B cell (primary cell): ENCODE measurements around the gene LMX1B. TPM values are rescaled to one million over a fixed set of nuclear protein-coding genes. Genes with fewer than 3 reads are reported as not detected.

Experiments used
- ATAC-seq: fragments of 200-7000 bp; cut with Tn5 transposase; one replicate; pipeline ENCODE4 v1.10.0; 2021; ENCODE audit warnings: low read depth, mild to moderate bottlenecking, moderate number of reproducible peaks, moderate library complexity
- CTCF ChIA-PET: fragments of 350-600 bp; sonication (Branson Sonifier 250); formaldehyde crosslinking; loops from one replicate; lab custom pipeline; 2021; ENCODE audit warnings: antibody characterized with exemption, inconsistent platforms; lab: Charles Lee
- POLR2A ChIA-PET: fragments of 350-600 bp; sonication (Branson Sonifier 250); formaldehyde crosslinking; loops from one replicate; lab custom pipeline; 2021; ENCODE audit warnings: antibody characterized with exemption; lab: Charles Lee
- DNase-seq: peaks from one replicate; pipeline ENCODE4 v3.0.0; 2013
- H2AFZ ChIP-seq: 2 replicates; pipeline ENCODE4 v1.6.1; 2012; ENCODE audit warnings: mild to moderate bottlenecking, low read depth, low read length; ENCODE audit not compliant: insufficient read depth, poor library complexity, severe bottlenecking
- H3K27ac ChIP-seq, 2 donors: 1 replicate in 1 of 2; 2 replicates in 1 of 2; pipeline ENCODE4 v1.5.1; 2012 to 2013; ENCODE audit warnings: low read length in 2 of 2, mild to moderate bottlenecking in 2 of 2, moderate library complexity in 1 of 2
- H3K27me3 ChIP-seq, 4 experiments: fragments of 200-600 bp in 1 of 4; sonication (generic) in 1 of 4; replicated peaks in 1 of 4; 1 replicate in 2 of 4; 2 replicates in 2 of 4; pipeline versions ENCODE4 v1.6.1 to v1.7.0; 2013 to 2016; ENCODE audit warnings: low read length in 3 of 4, mild to moderate bottlenecking in 2 of 4, mixed read lengths in 1 of 4, moderate library complexity in 1 of 4; ENCODE audit not compliant: insufficient read depth in 4 of 4, control insufficient read depth in 3 of 4; ENCODE audit errors: control extremely low read depth in 1 of 4
- H3K36me3 ChIP-seq, 2 experiments: replicated peaks in 1 of 2; 1 replicate in 1 of 2; 2 replicates in 1 of 2; pipeline versions ENCODE4 v1.6.1 to v1.7.1; 2013; ENCODE audit warnings: low read length in 1 of 2; ENCODE audit not compliant: insufficient read depth in 2 of 2, control insufficient read depth in 1 of 2; ENCODE audit errors: control extremely low read depth in 1 of 2, extremely low read depth in 1 of 2
- H3K4me1 ChIP-seq, 2 donors: fragments of 200-600 bp in 1 of 2; sonication (generic) in 1 of 2; 1 replicate in 1 of 2; 2 replicates in 1 of 2; pipeline versions ENCODE4 v1.5.1 to v1.6.1; 2013 to 2017; ENCODE audit warnings: low read length in 2 of 2; ENCODE audit not compliant: control insufficient read depth in 2 of 2, insufficient read depth in 2 of 2
- H3K4me2 ChIP-seq: replicated peaks from 2 replicates; pipeline ENCODE3; 2012; ENCODE audit warnings: mild to moderate bottlenecking, low read depth, low read length; ENCODE audit not compliant: poor library complexity, severe bottlenecking
- H3K4me3 ChIP-seq, 5 experiments: fragments of 200-600 bp in 1 of 5; sonication (generic) in 1 of 5; 1 replicate in 3 of 5; 2 replicates in 2 of 5; pipeline versions ENCODE4 v1.5.1 to v1.7.0; 2011 to 2016; ENCODE audit warnings: low read length in 4 of 5, mild to moderate bottlenecking in 4 of 5, low read depth in 2 of 5, control low read depth in 1 of 5, moderate library complexity in 1 of 5; ENCODE audit not compliant: insufficient read depth in 1 of 5; ENCODE audit errors: control extremely low read depth in 1 of 5, extremely low read depth in 1 of 5
- H3K79me2 ChIP-seq: fragments of 200-600 bp; sonication (generic); one replicate; pipeline ENCODE4 v1.6.0; 2016; ENCODE audit warnings: low read length; ENCODE audit not compliant: control insufficient read depth, insufficient read depth
- H3K9ac ChIP-seq: fragments of 200-600 bp; sonication (generic); 2 replicates; pipeline ENCODE4 v1.6.1; 2017; ENCODE audit warnings: mild to moderate bottlenecking, low read length, moderate library complexity
- H3K9me3 ChIP-seq, 3 donors: one replicate each; pipeline versions ENCODE4 v1.6.1 to v1.7.1; 2013; ENCODE audit warnings: low read length in 2 of 3; ENCODE audit not compliant: control insufficient read depth in 2 of 3, insufficient read depth in 1 of 3; ENCODE audit errors: control extremely low read depth in 1 of 3
- H4K20me1 ChIP-seq: 2 replicates; pipeline ENCODE4 v1.6.0; 2012; ENCODE audit warnings: mild to moderate bottlenecking, low read length; ENCODE audit not compliant: insufficient read depth, control insufficient read depth, poor library complexity, severe bottlenecking
- H3K27ac Mint-ChIP-seq: one replicate; pipeline ENCODE4 v1.8.0; 2021; ENCODE audit warnings: mixed read lengths
- H3K27me3 Mint-ChIP-seq: one replicate; pipeline ENCODE4 v1.8.0; 2021; ENCODE audit warnings: mixed read lengths
- H3K4me1 Mint-ChIP-seq: one replicate; pipeline ENCODE4 v1.8.0; 2021; ENCODE audit warnings: mixed read lengths
- H3K4me3 Mint-ChIP-seq: one replicate; pipeline ENCODE4 v1.8.0; 2021; ENCODE audit warnings: mixed read lengths
- H3K9me3 Mint-ChIP-seq: one replicate; pipeline ENCODE4 v1.8.0; 2022; ENCODE audit warnings: mixed read lengths; ENCODE audit not compliant: insufficient read depth
- CTCF ChIP-seq: fragments of 200-600 bp; IDR thresholded peaks from one replicate; pipeline ENCODE4 v1.8.0; 2022; ENCODE audit warnings: antibody characterized with exemption, mild to moderate bottlenecking
- EZH2 ChIP-seq: IDR thresholded peaks from 2 replicates; pipeline ENCODE4 v1.6.1; 2012; ENCODE audit warnings: borderline replicate concordance, low read depth, mild to moderate bottlenecking, moderate library complexity, low read length; ENCODE audit not compliant: insufficient read depth, poor library complexity, severe bottlenecking
- WGBS: methylation state at CpG from one replicate; pipeline ENCODE4 v1.1.5; 2013; ENCODE audit warnings: missing lambda C conversion rate; ENCODE audit not compliant: insufficient coverage; 5-methylcytosine and 5-hydroxymethylcytosine counted together
- intact Hi-C: fragments of 100-400 bp; cut with micrococcal nuclease; formaldehyde crosslinking; loops from one replicate; pipeline ENCODE4 v1.10.0; 2022
- polyA plus RNA-seq: library from polyadenylated mRNA; depleted of rRNA; stranded (reverse); fragments of >200 nt; gene quantifications from 2 replicates; pipeline ENCODE4 v1.2.3, GENCODE V29; 2012
- total RNA-seq, 2 donors: library from RNA; stranded (reverse); fragments of 120-200 nt in 1 of 2; gene quantifications; 1 replicate in 1 of 2; 2 replicates in 1 of 2; pipeline versions ENCODE4 v1.2.3 to v1.2.4, GENCODE V29; 2013 to 2022

The LMX1B gene
- total and polyA plus RNA-seq, 2 donors (not counting 1 experiment from before 2014, with no cell fraction given): not detected

- intact Hi-C loops: no loop called here
- Histone ChIP-seq H3K36me3 (no peaks in the 10 kb centered on the region), H3K27ac (no peak overlapping the region), H2AFZ (no peak overlapping the region), H3K4me1 (peaks cover 14 to 18% of the 10 kb centered on the region in 2 donors), H3K4me2 (peak overlapping the region; percentile 30), H3K9me3 (no peaks in the 10 kb centered on the region), H3K4me3 (no peak overlapping the region), H3K27me3 (peaks cover 0 to 50% (median 11%) of the 10 kb centered on the region in 4 experiments), H3K79me2 (no peaks in the 10 kb centered on the region), H3K9ac (no peak overlapping the region), H4K20me1 (no peaks in the 10 kb centered on the region)
- Mint-ChIP-seq H3K27ac (no peak overlapping the region), H3K9me3 (no peaks in the 10 kb centered on the region), H3K27me3 (peaks cover 28% of the 10 kb centered on the region), H3K4me1 (peaks cover 18% of the 10 kb centered on the region), H3K4me3 (no peak overlapping the region)
- no peak for TF ChIP-seq CTCF
- no peak for TF ChIP-seq EZH2
- 48% methylated on average over 11 of the region's 15 CpGs for WGBS
- ChIA-PET CTCF (no interaction called here), POLR2A (no interaction called here)
- DNase-seq (no peak), ATAC-seq (no peak)
Measured at GRCh38 chr9:126665644-126666035, 51.9 kb downstream of the LMX1B start.

GRCh38 chr9:126666155-126666803, 52.6 kb downstream of the LMX1B start:
- TF ChIP-seq CTCF (no peak), EZH2 (no peak)
- ATAC-seq: peak; percentile 56
- H3K4me3 Mint-ChIP-seq: peak overlapping the region; percentile 68
- Histone ChIP-seq H3K27ac (no peak overlapping the region), H3K79me2 (no peaks in the 10 kb centered on the region), H3K36me3 (no peaks in the 10 kb centered on the region), H3K27me3 (peaks cover 0 to 54% (median 11%) of the 10 kb centered on the region in 4 experiments), H3K9ac (no peak overlapping the region), H3K9me3 (peaks cover 0 to 4% (median 0%) of the 10 kb centered on the region in 3 donors), H4K20me1 (no peaks in the 10 kb centered on the region), H2AFZ (no peak overlapping the region), H3K4me1 (peaks cover 14 to 18% of the 10 kb centered on the region in 2 donors), H3K4me3 (no peak overlapping the region), H3K4me2 (peak overlapping the region; percentile 48)
- no peak overlapping the region for H3K27ac Mint-ChIP-seq
- no peaks in the 10 kb centered on the region for H3K9me3 Mint-ChIP-seq
- 30% methylated on average over 13 of the region's 13 CpGs for WGBS
- ChIA-PET CTCF (no interaction called here), POLR2A (no interaction called here)
- intact Hi-C loops: no loop called here
- H3K27me3 Mint-ChIP-seq: peaks cover 28% of the 10 kb centered on the region
- peak; percentile 34 for DNase-seq
- peaks cover 18% of the 10 kb centered on the region for H3K4me1 Mint-ChIP-seq
